Measurements from ENCODE around the gene CDK5RAP3. TPM values are rescaled to one million over a fixed set of nuclear protein-coding genes. Genes with fewer than 3 reads are reported as not detected.

CDK5RAP3 gene
- total and polyA plus RNA-seq, 2 donors (not counting 3 experiments of a cell fraction or from before 2014, with no cell fraction given): 109 to 139 TPM

DNA sequence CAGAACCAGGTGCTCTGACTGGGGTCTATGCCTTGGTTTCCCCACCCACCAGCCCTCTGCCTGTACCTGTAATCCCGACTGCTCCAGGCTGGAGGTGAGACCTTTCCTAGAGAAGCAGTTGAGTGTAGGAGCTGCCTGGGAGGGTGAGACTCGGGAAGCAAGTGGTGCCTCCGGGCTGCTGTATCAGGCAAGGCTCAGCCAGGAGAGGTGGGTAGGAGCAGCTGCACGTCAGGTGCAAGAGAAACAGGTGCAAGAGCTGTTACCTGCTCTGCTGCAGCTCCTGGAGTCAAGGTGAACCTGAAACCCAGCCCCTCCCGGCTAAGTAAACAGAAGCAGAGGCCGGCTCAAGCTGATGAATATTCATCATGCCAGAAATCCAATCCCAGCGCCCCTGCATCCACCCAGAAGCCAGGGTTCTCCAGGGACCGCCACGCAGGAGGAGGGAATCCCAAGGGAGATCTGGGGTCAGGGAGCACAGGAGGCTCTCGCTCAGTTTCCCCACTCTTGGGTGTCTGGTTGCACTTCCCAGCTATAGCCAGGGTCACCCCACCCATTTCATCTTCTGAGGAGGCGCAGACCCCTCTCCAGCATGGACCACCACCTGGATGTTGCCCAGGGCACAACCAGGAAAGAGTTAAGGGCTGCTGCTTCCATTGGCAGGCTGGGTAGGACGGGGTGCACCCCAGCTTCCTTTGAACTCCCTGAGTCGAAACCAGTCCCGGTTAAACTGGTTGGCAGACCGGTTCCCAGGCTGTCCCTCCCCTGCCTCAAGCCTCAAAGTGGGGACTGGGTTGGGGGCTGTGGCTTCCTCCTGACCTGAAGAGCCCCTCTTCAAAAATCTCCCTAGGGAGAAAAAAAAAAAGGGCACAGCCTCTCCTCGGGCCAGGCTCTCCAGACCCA is 13.1 kb upstream of the CDK5RAP3 start, which contains the start of gene PRR15L:
PRR15L (minus strand) TSS at position 293 of the 900 bp plus-strand sequence. CDS start 4,649 bp downstream, outside the sequence.
- no peak for DNase-seq (ENCODE audit: low read depth, low spot score)
- Histone ChIP-seq H2AFZ (ENCODE audit: low read depth, low read length) (no peak within 1 kb of the TSS), H3K4me1 (ENCODE audit: control insufficient read depth, extremely low read depth, insufficient read depth, low read length) (no peaks in the 10 kb centered on the region), H3K9me1 (replicated peaks; ENCODE audit: control insufficient read depth, extremely low read depth, insufficient read depth, low read length) (no peaks in the 10 kb centered on the region), H3K9me3 (replicated peaks; ENCODE audit: control insufficient read depth, insufficient read depth, low read length) (no peaks in the 10 kb centered on the region), H3K4me2 (ENCODE audit: insufficient read depth, low read length) (no peak within 1 kb of the TSS), H3K4me3 (replicated peaks in 1 of 3; ENCODE audit: insufficient read depth in 1 of 3, low read depth in 1 of 3, low read length in 3 of 3) (no peak within 1 kb of the TSS), H3K9ac (replicated peaks; ENCODE audit: extremely low read depth, insufficient read depth, low read length) (no peak within 1 kb of the TSS), H3K27ac (ENCODE audit: insufficient read depth, low read depth, low read length) (no peak within 1 kb of the TSS), H3K36me3 (ENCODE audit: control insufficient read depth in 2 of 2, extremely low read depth in 1 of 2, insufficient read depth in 2 of 2, low read length in 2 of 2) (no peaks in the 10 kb centered on the region), H4K20me1 (replicated peaks; ENCODE audit: control insufficient read depth, extremely low read depth, insufficient read depth, low read length) (no peaks in the 10 kb centered on the region), H3K27me3 (ENCODE audit: control insufficient read depth in 2 of 2, insufficient read depth in 2 of 2, low read length in 2 of 2) (peaks cover 2 to 9% of the 10 kb centered on the region in 2 experiments), H3K79me2 (ENCODE audit: control insufficient read depth, insufficient read depth, low read length) (no peaks in the 10 kb centered on the region)
- ChIA-PET POLR2A (no interaction called here), CTCF (interaction anchor here (0.8 to 8.0 kb wide), 5 partner anchors 10 to 68 kb away, joined by 3 to 73 read pairs (median 4); partner anchors contain the start of gene CDK5RAP3)
- dilution Hi-C loops (cut with MboI; ENCODE audit: extremely low pct_ligation_motif_present, low sequenced_read_pairs) (no loop called here), intact Hi-C loops (cut with micrococcal nuclease) (no loop called here)
- no peak for FAIRE-seq
- BruUV-seq (replicated peaks): no TSS peak
- TF ChIP-seq GATA2 (IDR thresholded peaks at IDR 0.05; ENCODE audit: insufficient read depth, insufficient read length, low read depth, low read length) (no peak), POLR2A (IDR thresholded peaks at IDR 0.05; ENCODE audit: low read depth, low read length) (no peak), EZH2 (IDR thresholded peaks at IDR 0.05; ENCODE audit: borderline replicate concordance, low read depth, low read length, severe bottlenecking) (no peak), POLR2AphosphoS5 (IDR thresholded peaks at IDR 0.05; ENCODE audit: insufficient read depth, low read depth, low read length) (no peak), JUN (IDR thresholded peaks at IDR 0.05; ENCODE audit: borderline replicate concordance, insufficient read depth, insufficient read length, low read depth) (no peak), FOS (IDR thresholded peaks at IDR 0.05; ENCODE audit: borderline replicate concordance, insufficient read depth, low read length) (no peak), MYC (IDR thresholded peaks at IDR 0.05; ENCODE audit: low read depth, low read length) (no peak)
- TF ChIP-seq, protein P1, sequence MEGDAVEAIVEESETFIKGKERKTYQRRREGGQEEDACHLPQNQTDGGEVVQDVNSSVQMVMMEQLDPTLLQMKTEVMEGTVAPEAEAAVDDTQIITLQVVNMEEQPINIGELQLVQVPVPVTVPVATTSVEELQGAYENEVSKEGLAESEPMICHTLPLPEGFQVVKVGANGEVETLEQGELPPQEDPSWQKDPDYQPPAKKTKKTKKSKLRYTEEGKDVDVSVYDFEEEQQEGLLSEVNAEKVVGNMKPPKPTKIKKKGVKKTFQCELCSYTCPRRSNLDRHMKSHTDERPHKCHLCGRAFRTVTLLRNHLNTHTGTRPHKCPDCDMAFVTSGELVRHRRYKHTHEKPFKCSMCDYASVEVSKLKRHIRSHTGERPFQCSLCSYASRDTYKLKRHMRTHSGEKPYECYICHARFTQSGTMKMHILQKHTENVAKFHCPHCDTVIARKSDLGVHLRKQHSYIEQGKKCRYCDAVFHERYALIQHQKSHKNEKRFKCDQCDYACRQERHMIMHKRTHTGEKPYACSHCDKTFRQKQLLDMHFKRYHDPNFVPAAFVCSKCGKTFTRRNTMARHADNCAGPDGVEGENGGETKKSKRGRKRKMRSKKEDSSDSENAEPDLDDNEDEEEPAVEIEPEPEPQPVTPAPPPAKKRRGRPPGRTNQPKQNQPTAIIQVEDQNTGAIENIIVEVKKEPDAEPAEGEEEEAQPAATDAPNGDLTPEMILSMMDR (IDR thresholded peaks at IDR 0.05; ENCODE audit: extremely low read depth in 1 of 2, insufficient read depth in 1 of 2, low read depth in 1 of 2, low read length in 2 of 2): no peak
- TF ChIP-seq, protein P2, sequence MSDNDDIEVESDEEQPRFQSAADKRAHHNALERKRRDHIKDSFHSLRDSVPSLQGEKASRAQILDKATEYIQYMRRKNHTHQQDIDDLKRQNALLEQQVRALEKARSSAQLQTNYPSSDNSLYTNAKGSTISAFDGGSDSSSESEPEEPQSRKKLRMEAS (IDR thresholded peaks at IDR 0.05; ENCODE audit: insufficient read depth, insufficient read length): no peak
